GM23248 (cell line): ENCODE results near the gene SLC46A1. TPM values are rescaled to one million over a fixed set of nuclear protein-coding genes. Genes with fewer than 3 reads are reported as not detected.

Experiments
- DNase-seq: peaks from one replicate; pipeline ENCODE4 v3.0.0-alpha.2; 2015
- H2AFZ ChIP-seq: fragments of 200-600 bp; sonication (generic); 2 replicates; pipeline ENCODE4 v1.6.1; 2016; ENCODE audit warnings: antibody characterized with exemption
- H3F3A ChIP-seq: fragments of 200-600 bp; sonication (generic); 2 replicates; pipeline ENCODE4 v1.6.1; 2016; ENCODE audit warnings: mild to moderate bottlenecking, antibody characterized with exemption, mixed run types; ENCODE audit not compliant: insufficient read depth
- H3K27ac ChIP-seq: fragments of 200-600 bp; sonication (generic); 2 replicates; pipeline ENCODE4 v1.5.1; 2016; ENCODE audit warnings: mild to moderate bottlenecking
- H3K27me3 ChIP-seq: fragments of 200-600 bp; sonication (generic); replicated peaks from 2 replicates; pipeline ENCODE4 v1.6.1; 2016; ENCODE audit warnings: mild to moderate bottlenecking; ENCODE audit not compliant: insufficient read depth
- H3K36me3 ChIP-seq: fragments of 200-600 bp; sonication (generic); 2 replicates; pipeline ENCODE4 v1.6.1; 2016; ENCODE audit warnings: low read depth, mild to moderate bottlenecking
- H3K4me1 ChIP-seq: fragments of 200-600 bp; sonication (generic); 2 replicates; pipeline ENCODE4 v1.6.1; 2016; ENCODE audit warnings: mild to moderate bottlenecking; ENCODE audit not compliant: insufficient read depth
- H3K4me2 ChIP-seq: fragments of 200-600 bp; sonication (generic); one replicate; pipeline ENCODE4 v1.6.1; 2016; ENCODE audit warnings: mild to moderate bottlenecking; ENCODE audit not compliant: unreplicated experiment
- H3K4me3 ChIP-seq: fragments of 200-600 bp; sonication (generic); 2 replicates; pipeline ENCODE4 v1.5.1; 2016; ENCODE audit warnings: mild to moderate bottlenecking
- H3K79me2 ChIP-seq: fragments of 200-600 bp; sonication (generic); 2 replicates; pipeline ENCODE4 v1.6.1; 2016; ENCODE audit warnings: mild to moderate bottlenecking; ENCODE audit not compliant: insufficient read depth
- H3K9ac ChIP-seq: fragments of 200-600 bp; sonication (generic); 2 replicates; pipeline ENCODE4 v1.6.1; 2016; ENCODE audit warnings: mild to moderate bottlenecking
- H3K9me2 ChIP-seq: fragments of 200-600 bp; sonication (generic); 2 replicates; pipeline ENCODE4 v1.6.1; 2016; ENCODE audit warnings: mixed run types, mild to moderate bottlenecking, moderate library complexity; ENCODE audit not compliant: insufficient read depth
- H3K9me3 ChIP-seq: fragments of 200-600 bp; sonication (generic); one replicate; pipeline ENCODE4 v1.6.1; 2017; ENCODE audit warnings: low read depth
- H4K20me1 ChIP-seq: fragments of 200-600 bp; sonication (generic); 2 replicates; pipeline ENCODE4 v1.6.0; 2016; ENCODE audit not compliant: insufficient read depth
- EZH2 ChIP-seq: fragments of 200-600 bp; sonication (generic); IDR thresholded peaks from 2 replicates; pipeline ENCODE4 v1.6.1; 2018; ENCODE audit warnings: antibody characterized with exemption, mild to moderate bottlenecking; ENCODE audit not compliant: insufficient read depth, poor library complexity, severe bottlenecking
- EZH2phosphoT487 ChIP-seq: fragments of 200-600 bp; sonication (generic); IDR thresholded peaks from 2 replicates; pipeline ENCODE4 v1.6.1; 2018; ENCODE audit warnings: antibody characterized with exemption, moderate library complexity, mild to moderate bottlenecking, low read depth; ENCODE audit not compliant: insufficient read depth
- WGBS, 2 experiments: methylation state at CpG; one replicate each; pipeline ENCODE4 v1.1.6; 2015 to 2017; ENCODE audit warnings: low lambda C conversion rate in 2 of 2, low coverage in 1 of 2; ENCODE audit errors: missing lambda C conversion rate in 2 of 2; 5-methylcytosine and 5-hydroxymethylcytosine counted together
- in situ Hi-C: fragments of 300-500 bp; cut with MboI; formaldehyde crosslinking; loops from 2 replicates; pipeline ENCODE4 v1.15.0; 2020
- polyA plus RNA-seq: library from polyadenylated mRNA; unstranded; fragments of >200 nt; fragmentation: Nextera tagmentation; extraction: Ambion mirVana; gene quantifications from 2 replicates; pipeline ENCODE4 v1.2.1, GENCODE V29; 2016
- total RNA-seq: library from RNA; depleted of rRNA; stranded (reverse); fragments of >200 nt; shearing (Covaris generic); gene quantifications from 2 replicates; pipeline ENCODE4 v1.2.3, GENCODE V29; 2014

Gene SLC46A1
- total and polyA plus RNA-seq, 2 experiments from 2014 or later = 4.9 to 11.1 TPM

- H3K79me2 ChIP-seq = peaks cover 54% of the 10 kb centered on the region
- TF ChIP-seq EZH2phosphoT487 (no peak), EZH2 (no peak)
- no peaks in the 10 kb centered on the region for H3K9me3 ChIP-seq
Observed at GRCh38 chr17:28357901-28358197, 48.2 kb downstream of the SLC46A1 start.

GRCh38 chr17:28357061-28357900 lies 48.7 kb downstream of the SLC46A1 start, which contains the start of gene POLDIP2:
Gene POLDIP2 (minus strand): TSS chr17:28357527. CDS start chr17:28357448, 79 bp downstream.
- DNase-seq = peak; percentile 99
- TF ChIP-seq EZH2 (no peak), EZH2phosphoT487 (no peak)
- H4K20me1 ChIP-seq = no peaks in the 10 kb centered on the region
- in situ Hi-C loops = no loop called here
- no peaks in the 10 kb centered on the region for H3K9me2 ChIP-seq
- H3K27ac ChIP-seq = peak within 1 kb of the TSS; percentile 48
- peak within 1 kb of the TSS; percentile 89 for H3K4me3 ChIP-seq
- H3K4me1 ChIP-seq = peaks cover 12% of the 10 kb centered on the region
- no peaks in the 10 kb centered on the region for H3K27me3 ChIP-seq
- 1 to 2% methylated on average over 55 to 68 of the region's 80 CpGs for WGBS, 2 experiments
- peak within 1 kb of the TSS; percentile 95 for H3K9ac ChIP-seq
- no peaks in the 10 kb centered on the region for H3K9me3 ChIP-seq
- H3K36me3 ChIP-seq = peaks cover 28% of the 10 kb centered on the region
- H3K4me2 ChIP-seq = peak within 1 kb of the TSS; percentile 93
- no peaks in the 10 kb centered on the region for H3F3A ChIP-seq
- peak within 1 kb of the TSS; percentile 84 for H2AFZ ChIP-seq
- H3K79me2 ChIP-seq = peaks cover 54% of the 10 kb centered on the region

More at GRCh38 chr17:28357901-28358197, 48.2 kb downstream of the SLC46A1 start:
- Histone ChIP-seq H3K4me3 (peak overlapping the region; percentile 89), H3K27me3 (no peaks in the 10 kb centered on the region), H4K20me1 (no peaks in the 10 kb centered on the region), H3K4me2 (peak overlapping the region; percentile 93), H3K4me1 (peaks cover 12% of the 10 kb centered on the region), H2AFZ (peak overlapping the region; percentile 83), H3K27ac (peak overlapping the region; percentile 36), H3K9me2 (no peaks in the 10 kb centered on the region), H3K36me3 (peaks cover 28% of the 10 kb centered on the region), H3F3A (no peaks in the 10 kb centered on the region), H3K9ac (peak overlapping the region; percentile 95)
- DNase-seq = no peak
- WGBS, 2 experiments = 0 to 1% methylated on average over 4 of the region's 4 CpGs
- in situ Hi-C loops = no loop called here

GRCh38 chr17:28350271-28350670 lies 55.7 kb downstream of the SLC46A1 start:
- in situ Hi-C loops = no loop called here
- Histone ChIP-seq H3F3A (peaks cover 54% of the 10 kb centered on the region), H3K4me3 (no peak overlapping the region), H3K4me1 (peaks cover 24% of the 10 kb centered on the region), H2AFZ (no peak overlapping the region), H3K36me3 (peaks cover 42% of the 10 kb centered on the region), H3K9me2 (no peaks in the 10 kb centered on the region), H3K4me2 (no peak overlapping the region), H3K9me3 (no peaks in the 10 kb centered on the region), H4K20me1 (no peaks in the 10 kb centered on the region), H3K27me3 (no peaks in the 10 kb centered on the region), H3K27ac (no peak overlapping the region), H3K9ac (no peak overlapping the region), H3K79me2 (peaks cover 19% of the 10 kb centered on the region)
- no peak for DNase-seq
- TF ChIP-seq EZH2phosphoT487 = no peak
- TF ChIP-seq EZH2 = no peak
- WGBS, 2 experiments = 93 to 95% methylated on average over 7 of the region's 7 CpGs

GRCh38 chr17:28348979-28349378 lies 57.0 kb downstream of the SLC46A1 start:
- H3K36me3 ChIP-seq = peaks cover 42% of the 10 kb centered on the region
- H3K9me3 ChIP-seq = no peaks in the 10 kb centered on the region
- H2AFZ ChIP-seq = no peak overlapping the region
- peaks cover 60% of the 10 kb centered on the region for H3F3A ChIP-seq
- H4K20me1 ChIP-seq = no peaks in the 10 kb centered on the region
- H3K4me3 ChIP-seq = no peak overlapping the region
- no peak overlapping the region for H3K27ac ChIP-seq
- H3K27me3 ChIP-seq = no peaks in the 10 kb centered on the region
- no peak for TF ChIP-seq EZH2
- no peak for TF ChIP-seq EZH2phosphoT487
- no peak overlapping the region for H3K9ac ChIP-seq
- no peaks in the 10 kb centered on the region for H3K9me2 ChIP-seq
- no peak for DNase-seq
- H3K4me1 ChIP-seq = peaks cover 24% of the 10 kb centered on the region
- in situ Hi-C loops = no loop called here
- H3K79me2 ChIP-seq = peaks cover 6% of the 10 kb centered on the region
- no peak overlapping the region for H3K4me2 ChIP-seq
- 75 to 83% methylated on average over 3 of the region's 3 CpGs for WGBS, 2 experiments
